ACC112 (cell line): ENCODE data around the gene LCE3E.
"Not testable (repeated sequence)": the region's sequence is repeated elsewhere in the genome, so short reads cannot be mapped to it uniquely, and the experiment has no call there.

ENCODE experiments used
- H2AFZ ChIP-seq: fragments of 200-600 bp; sonication (generic); one replicate; pipeline ENCODE4 v1.6.0; 2017; ENCODE audit warnings: antibody characterized with exemption, low read length; ENCODE audit not compliant: unreplicated experiment
- H3K27ac ChIP-seq: fragments of 200-600 bp; sonication (generic); 2 replicates; pipeline ENCODE4 v1.5.1; 2014; ENCODE audit warnings: low read depth, mild to moderate bottlenecking, antibody characterized with exemption, low read length, moderate library complexity
- H3K27me3 ChIP-seq: fragments of 200-600 bp; sonication (generic); 2 replicates; pipeline ENCODE4 v1.6.1; 2014; ENCODE audit warnings: mild to moderate bottlenecking, antibody characterized with exemption, low read length, moderate library complexity, mixed read lengths; ENCODE audit not compliant: insufficient read depth
- H3K36me3 ChIP-seq: fragments of 200-600 bp; sonication (generic); 2 replicates; pipeline ENCODE4 v1.6.1; 2016; ENCODE audit warnings: mild to moderate bottlenecking, antibody characterized with exemption, low read length, moderate library complexity, mixed read lengths; ENCODE audit not compliant: insufficient read depth
- H3K4me1 ChIP-seq: fragments of 200-600 bp; sonication (generic); one replicate; pipeline ENCODE4 v1.6.1; 2016; ENCODE audit warnings: low read length, mixed read lengths; ENCODE audit not compliant: insufficient read depth, unreplicated experiment, control insufficient read depth
- H3K4me3 ChIP-seq: fragments of 200-600 bp; sonication (generic); 2 replicates; pipeline ENCODE4 v1.5.1; 2014; ENCODE audit warnings: mild to moderate bottlenecking, low read depth, low read length
- H3K79me2 ChIP-seq: fragments of 200-600 bp; sonication (generic); one replicate; pipeline ENCODE4 v1.6.0; 2016; ENCODE audit warnings: low read length; ENCODE audit not compliant: control insufficient read depth, unreplicated experiment, insufficient read depth

Gene LCE3E, protein sequence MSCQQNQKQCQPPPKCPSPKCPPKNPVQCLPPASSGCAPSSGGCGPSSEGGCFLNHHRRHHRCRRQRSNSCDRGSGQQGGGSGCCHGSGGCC

GRCh38 chr1:152566681-152567080 is at the start of gene LCE3E:
Gene LCE3E, minus strand, starts transcription at chr1:152566780. Its CDS starts 572 bp downstream, at chr1:152566208.
- Histone ChIP-seq H3K27me3 (no peaks in the 10 kb centered on the region), H3K36me3 (no peaks in the 10 kb centered on the region), H3K4me1 (no peaks in the 10 kb centered on the region), H3K27ac (no peak within 1 kb of the TSS), H2AFZ (no peak within 1 kb of the TSS), H3K79me2 (no peaks in the 10 kb centered on the region), H3K4me3 (no peak within 1 kb of the TSS)

GRCh38 chr1:152613511-152613910 is 46.9 kb upstream of the LCE3E start, which contains the start of gene LCE3B:
Gene LCE3B, plus strand, starts transcription at chr1:152613811. Its CDS starts 0 bp downstream, at chr1:152613811.
- H3K4me3 ChIP-seq: no peak within 1 kb of the TSS
- H3K4me1 ChIP-seq: no peaks in the 10 kb centered on the region
- H3K79me2 ChIP-seq: no peaks in the 10 kb centered on the region
- H3K27ac ChIP-seq: no peak within 1 kb of the TSS
- H3K36me3 ChIP-seq: no peaks in the 10 kb centered on the region
- H2AFZ ChIP-seq: no peak within 1 kb of the TSS
- no peaks in the 10 kb centered on the region for H3K27me3 ChIP-seq

DNA sequence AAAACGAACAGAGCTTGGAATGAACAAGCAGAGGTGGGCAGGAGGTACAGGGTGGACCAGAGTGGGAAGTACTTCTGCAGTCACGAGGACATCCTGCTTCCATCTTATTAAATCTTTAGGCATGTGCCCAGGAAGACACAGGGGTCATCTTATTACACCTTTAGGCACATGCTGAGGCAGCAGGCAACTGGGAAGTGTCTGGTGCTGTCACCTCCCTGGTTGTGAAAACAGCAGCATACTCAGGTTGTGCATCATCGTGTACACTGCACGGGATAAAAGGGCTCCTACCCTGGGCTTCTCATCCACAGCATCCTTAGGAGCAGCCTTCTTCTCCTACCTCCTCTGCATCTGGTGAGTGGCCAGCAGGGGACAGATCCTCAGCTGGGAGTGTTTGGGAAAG is 33.4 kb upstream of the LCE3E start, which contains the start of gene LCE3C:
Gene LCE3C (plus strand): TSS at position 301 of the 400 bp plus-strand sequence. CDS start 498 bp downstream, outside the sequence.
- no peaks in the 10 kb centered on the region for H3K79me2 ChIP-seq
- H3K4me3 ChIP-seq: no peak within 1 kb of the TSS
- no peaks in the 10 kb centered on the region for H3K36me3 ChIP-seq
- H3K4me1 ChIP-seq: no peaks in the 10 kb centered on the region
- H3K27me3 ChIP-seq: no peaks in the 10 kb centered on the region
- no peak within 1 kb of the TSS for H2AFZ ChIP-seq
- H3K27ac ChIP-seq: no peak within 1 kb of the TSS

GRCh38 chr1:152596986-152597385 is 30.4 kb upstream of the LCE3E start:
- H3K4me1 ChIP-seq: no peaks in the 10 kb centered on the region
- no peaks in the 10 kb centered on the region for H3K27me3 ChIP-seq
- H3K4me3 ChIP-seq: no peak overlapping the region
- H3K79me2 ChIP-seq: no peaks in the 10 kb centered on the region
- H3K27ac ChIP-seq: no peak overlapping the region
- no peak overlapping the region for H2AFZ ChIP-seq
- no peaks in the 10 kb centered on the region for H3K36me3 ChIP-seq

DNA sequence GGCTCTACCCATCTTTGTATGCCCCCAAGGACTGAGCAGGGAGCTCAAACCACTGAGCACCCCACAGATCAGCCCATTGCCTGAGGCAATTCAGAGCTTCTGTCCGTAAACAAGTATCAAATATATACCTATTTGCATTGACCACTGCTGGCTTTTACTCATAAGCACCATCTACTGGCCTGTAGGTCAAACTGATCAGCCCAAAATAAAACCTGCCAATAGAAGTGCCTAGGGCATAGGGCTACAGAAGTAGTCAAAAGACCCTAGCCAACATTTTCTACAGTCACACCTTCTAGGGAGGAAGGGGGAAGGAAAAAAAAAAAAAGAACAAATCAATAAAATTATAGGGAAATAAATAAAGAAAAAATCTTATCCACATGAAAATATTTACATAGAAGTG is 19.0 kb upstream of the LCE3E start:
- Histone ChIP-seq H3K4me1 (no peaks in the 10 kb centered on the region), H3K79me2 (no peaks in the 10 kb centered on the region), H3K27me3 (no peaks in the 10 kb centered on the region), H3K36me3 (no peaks in the 10 kb centered on the region), H3K4me3 (no peak overlapping the region), H3K27ac (no peak overlapping the region), H2AFZ (no peak overlapping the region)

GRCh38 chr1:152582647-152583046 is 16.1 kb upstream of the LCE3E start:
- Histone ChIP-seq H3K36me3 (no peaks in the 10 kb centered on the region), H2AFZ (no peak overlapping the region), H3K79me2 (no peaks in the 10 kb centered on the region), H3K4me1 (no peaks in the 10 kb centered on the region), H3K27me3 (no peaks in the 10 kb centered on the region), H3K4me3 (no peak overlapping the region), H3K27ac (no peak overlapping the region)

- Histone ChIP-seq H3K36me3 (no peaks in the 10 kb centered on the region), H3K4me3 (no peak within 1 kb of the TSS), H3K4me1 (no peaks in the 10 kb centered on the region), H3K27me3 (no peaks in the 10 kb centered on the region), H2AFZ (no peak within 1 kb of the TSS), H3K27ac (no peak within 1 kb of the TSS), H3K79me2 (no peaks in the 10 kb centered on the region)
Measured at GRCh38 chr1:152580433-152580832, 13.9 kb upstream of the LCE3E start, which contains the start of gene LCE3D. Gene LCE3D, minus strand, starts transcription at chr1:152580516. Its CDS starts 580 bp downstream, at chr1:152579936.

DNA sequence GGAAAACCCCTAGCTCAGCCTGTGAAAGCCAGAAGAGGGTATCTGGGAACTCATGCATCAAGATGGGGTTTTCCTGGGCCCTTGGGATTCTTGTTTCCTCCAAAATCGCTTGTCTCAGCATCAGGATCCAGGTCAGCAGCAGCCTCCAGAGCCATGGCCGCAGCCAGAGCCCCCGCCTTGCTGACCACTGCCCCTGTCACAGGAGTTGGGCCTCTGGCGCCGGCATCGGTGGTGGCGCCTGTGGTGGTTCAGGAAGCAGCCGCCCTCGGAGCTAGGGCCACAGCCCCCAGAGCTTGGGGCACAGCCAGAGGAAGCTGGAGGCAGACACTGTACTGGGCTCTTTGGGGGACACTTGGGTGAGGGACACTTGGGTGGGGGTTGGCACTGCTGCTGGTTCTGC is 12.9 kb upstream of the LCE3E start:
- H3K36me3 ChIP-seq, H3K4me3 ChIP-seq, H3K27me3 ChIP-seq, H3K79me2 ChIP-seq, H3K4me1 ChIP-seq, H2AFZ ChIP-seq, H3K27ac ChIP-seq: not testable (repeated sequence)

DNA sequence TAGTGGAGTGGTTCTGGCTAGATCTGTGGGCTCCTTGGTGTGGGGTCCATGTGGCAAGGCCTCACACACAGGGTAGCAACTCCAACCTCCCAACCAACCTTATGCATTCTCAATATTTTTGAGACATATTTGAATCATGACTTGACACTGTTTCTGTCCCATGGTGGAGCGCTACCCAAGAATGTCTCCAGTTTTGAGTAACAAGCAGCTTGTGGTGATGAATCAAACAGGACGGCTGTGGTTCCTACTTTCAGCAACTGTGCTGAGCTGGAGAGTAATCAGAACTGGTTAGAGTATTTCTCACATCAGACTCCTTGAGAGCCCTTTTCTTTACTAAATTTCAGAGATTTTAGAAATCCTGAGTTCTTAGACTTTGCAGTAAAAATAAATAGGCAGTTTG is 10.6 kb upstream of the LCE3E start:
- H2AFZ ChIP-seq: no peak overlapping the region
- H3K4me1 ChIP-seq: no peaks in the 10 kb centered on the region
- H3K36me3 ChIP-seq: no peaks in the 10 kb centered on the region
- H3K27me3 ChIP-seq: no peaks in the 10 kb centered on the region
- no peak overlapping the region for H3K27ac ChIP-seq
- H3K79me2 ChIP-seq: no peaks in the 10 kb centered on the region
- H3K4me3 ChIP-seq: no peak overlapping the region

- H3K27me3 ChIP-seq: no peaks in the 10 kb centered on the region
- no peak overlapping the region for H3K4me3 ChIP-seq
- H3K4me1 ChIP-seq: no peaks in the 10 kb centered on the region
- no peaks in the 10 kb centered on the region for H3K36me3 ChIP-seq
- no peaks in the 10 kb centered on the region for H3K79me2 ChIP-seq
- H2AFZ ChIP-seq: no peak overlapping the region
- no peak overlapping the region for H3K27ac ChIP-seq
Measured at GRCh38 chr1:152565535-152566215, 905 bp downstream of the LCE3E start.

GRCh38 chr1:152565115-152565514 is 1.5 kb downstream of the LCE3E start:
- no peaks in the 10 kb centered on the region for H3K27me3 ChIP-seq
- no peaks in the 10 kb centered on the region for H3K36me3 ChIP-seq
- H3K4me1 ChIP-seq: no peaks in the 10 kb centered on the region
- no peaks in the 10 kb centered on the region for H3K79me2 ChIP-seq
- H3K27ac ChIP-seq: no peak overlapping the region
- H3K4me3 ChIP-seq: no peak overlapping the region
- no peak overlapping the region for H2AFZ ChIP-seq
